Ishikawa (cell line): ENCODE results near the gene INHBE.

Experiments used
- CREB1 ChIP-seq: IDR thresholded peaks from 2 replicates; pipeline ENCODE4 v1.6.1; 2012; ENCODE audit warnings: low read depth
- REST ChIP-seq: IDR thresholded peaks from 2 replicates; pipeline ENCODE4 v1.6.1; 2012; ENCODE audit warnings: low read depth, mild to moderate bottlenecking
- TAF1 ChIP-seq: IDR thresholded peaks from 2 replicates; pipeline ENCODE4 v1.6.1; 2012; ENCODE audit warnings: low read depth, mild to moderate bottlenecking

DNA sequence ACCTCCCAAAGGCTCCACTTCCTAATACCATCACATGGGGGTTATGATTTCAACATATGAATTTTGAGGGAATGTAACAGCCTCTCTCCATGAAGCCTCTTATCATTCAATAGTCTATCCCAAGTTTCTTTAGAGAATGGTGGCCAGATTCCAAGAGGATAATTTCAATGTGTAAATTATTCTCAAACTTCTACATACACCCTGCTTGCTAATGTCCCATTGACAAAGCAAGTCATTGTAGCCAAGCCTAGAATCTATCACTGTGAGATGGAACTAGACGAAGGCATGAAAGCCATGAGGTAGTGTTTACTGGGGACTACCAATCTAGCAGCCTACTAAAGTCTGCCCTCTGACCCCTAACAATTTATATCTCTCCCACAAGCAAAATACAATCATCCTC is 16.7 kb upstream of the INHBE start:
- TF ChIP-seq CREB1 (no peak), REST (no peak), TAF1 (no peak)
